Endometrial microvascular endothelial cells (primary cell): ENCODE data around the gene ADGRG2. TPM values are rescaled to one million over a fixed set of nuclear protein-coding genes. Genes with fewer than 3 reads are reported as not detected.

Experiments
- in situ Hi-C: cut with HindIII; loops from 2 replicates; pipeline ENCODE4 v1.10.0; 2017; ENCODE audit warnings: low sequenced_read_pairs, low pct_unique_long_range_greater_than_20kb; ENCODE audit errors: inconsistent ontology term
- total RNA-seq: library from RNA; depleted of rRNA; stranded (reverse); fragments of >200 nt; gene quantifications from one replicate; pipeline ENCODE4 v1.2.3, GENCODE V29; 2015; ENCODE audit errors: inconsistent ontology term

ADGRG2 gene, protein sequence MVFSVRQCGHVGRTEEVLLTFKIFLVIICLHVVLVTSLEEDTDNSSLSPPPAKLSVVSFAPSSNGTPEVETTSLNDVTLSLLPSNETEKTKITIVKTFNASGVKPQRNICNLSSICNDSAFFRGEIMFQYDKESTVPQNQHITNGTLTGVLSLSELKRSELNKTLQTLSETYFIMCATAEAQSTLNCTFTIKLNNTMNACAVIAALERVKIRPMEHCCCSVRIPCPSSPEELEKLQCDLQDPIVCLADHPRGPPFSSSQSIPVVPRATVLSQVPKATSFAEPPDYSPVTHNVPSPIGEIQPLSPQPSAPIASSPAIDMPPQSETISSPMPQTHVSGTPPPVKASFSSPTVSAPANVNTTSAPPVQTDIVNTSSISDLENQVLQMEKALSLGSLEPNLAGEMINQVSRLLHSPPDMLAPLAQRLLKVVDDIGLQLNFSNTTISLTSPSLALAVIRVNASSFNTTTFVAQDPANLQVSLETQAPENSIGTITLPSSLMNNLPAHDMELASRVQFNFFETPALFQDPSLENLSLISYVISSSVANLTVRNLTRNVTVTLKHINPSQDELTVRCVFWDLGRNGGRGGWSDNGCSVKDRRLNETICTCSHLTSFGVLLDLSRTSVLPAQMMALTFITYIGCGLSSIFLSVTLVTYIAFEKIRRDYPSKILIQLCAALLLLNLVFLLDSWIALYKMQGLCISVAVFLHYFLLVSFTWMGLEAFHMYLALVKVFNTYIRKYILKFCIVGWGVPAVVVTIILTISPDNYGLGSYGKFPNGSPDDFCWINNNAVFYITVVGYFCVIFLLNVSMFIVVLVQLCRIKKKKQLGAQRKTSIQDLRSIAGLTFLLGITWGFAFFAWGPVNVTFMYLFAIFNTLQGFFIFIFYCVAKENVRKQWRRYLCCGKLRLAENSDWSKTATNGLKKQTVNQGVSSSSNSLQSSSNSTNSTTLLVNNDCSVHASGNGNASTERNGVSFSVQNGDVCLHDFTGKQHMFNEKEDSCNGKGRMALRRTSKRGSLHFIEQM
- not detected for total RNA-seq

DNA sequence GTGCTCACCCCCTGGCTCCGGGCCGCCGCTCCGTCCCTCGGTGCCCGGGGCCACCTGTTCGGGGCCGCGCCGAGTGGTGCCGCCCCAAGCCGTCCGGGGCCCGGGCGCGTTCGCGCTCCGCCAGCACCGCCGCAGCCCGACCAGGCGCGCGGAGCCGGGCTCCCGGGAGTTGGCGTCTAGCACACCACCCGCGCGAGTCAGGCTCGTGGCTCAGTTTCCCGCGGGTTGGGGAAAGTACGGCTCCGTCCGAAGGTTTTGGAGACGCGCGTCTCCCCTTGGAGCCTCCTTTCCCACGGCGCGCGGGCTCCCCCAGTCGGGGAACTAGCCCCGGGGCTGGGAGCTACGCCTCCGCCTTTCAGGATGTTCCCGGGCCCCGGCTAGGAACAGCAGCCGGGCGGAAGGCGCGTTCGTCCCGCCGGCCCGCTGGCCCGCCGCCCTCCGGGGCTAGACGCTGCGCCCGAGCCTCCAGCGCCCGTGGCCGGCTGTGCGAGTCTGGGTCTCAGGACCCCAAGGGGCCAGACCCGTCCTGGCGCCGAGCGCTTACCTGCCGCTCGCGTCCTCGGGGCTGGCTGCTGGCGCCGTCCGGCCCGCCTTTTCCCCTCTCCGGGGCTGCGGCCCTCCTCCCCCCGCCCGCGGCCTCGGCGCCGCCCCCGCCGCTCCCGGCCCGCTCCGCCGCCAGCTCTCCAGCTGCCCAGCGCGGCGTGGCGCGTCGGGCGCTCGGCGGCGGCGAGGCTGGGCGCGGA is at the start of gene ADGRG2:
TSS of gene ADGRG2 (minus strand) at position 571 of the 743 bp plus-strand sequence. CDS start 53,634 bp downstream, outside the sequence.
- in situ Hi-C loops = no loop called here

DNA sequence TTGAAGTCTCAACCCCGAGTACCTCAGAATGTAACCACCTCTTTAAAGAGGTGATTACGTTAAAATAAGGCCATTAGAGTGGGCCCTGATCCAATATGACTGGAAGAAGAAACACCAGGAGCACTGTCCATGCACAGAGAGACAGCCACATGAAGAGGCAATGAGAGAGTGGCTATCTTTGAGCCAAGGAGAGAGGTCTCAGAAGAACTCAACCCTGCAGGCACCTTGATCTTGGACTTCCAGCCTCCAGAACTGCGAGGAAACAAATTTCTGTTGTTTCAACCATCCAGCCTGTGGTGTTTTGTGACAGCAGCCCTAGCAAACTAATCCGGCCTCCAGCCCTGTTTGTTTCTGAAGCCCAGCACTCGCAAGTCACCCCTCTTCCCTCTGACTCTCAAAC is 46.3 kb upstream of the ADGRG2 start:
- in situ Hi-C loops = no loop called here

DNA sequence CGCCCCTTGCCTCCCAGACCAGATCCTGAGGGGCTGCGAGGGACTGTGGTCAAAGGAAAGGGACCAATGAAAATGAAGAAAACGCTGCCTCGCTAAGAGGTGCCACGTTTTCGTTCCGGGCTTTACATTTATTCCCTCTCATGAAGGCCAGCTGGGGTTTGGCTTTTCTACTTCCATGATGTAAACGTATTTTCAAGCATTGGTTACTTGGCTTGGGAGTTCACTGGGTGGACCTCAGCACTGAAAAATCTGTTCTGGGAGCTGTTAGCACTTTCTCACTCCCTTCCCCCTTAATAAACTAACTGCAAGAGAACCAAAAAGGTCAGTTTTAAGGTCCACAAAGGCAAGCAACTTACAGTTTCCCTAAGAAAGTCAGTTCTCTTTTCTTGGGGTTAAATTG is 40.6 kb upstream of the ADGRG2 start:
- in situ Hi-C loops = no loop called here

DNA sequence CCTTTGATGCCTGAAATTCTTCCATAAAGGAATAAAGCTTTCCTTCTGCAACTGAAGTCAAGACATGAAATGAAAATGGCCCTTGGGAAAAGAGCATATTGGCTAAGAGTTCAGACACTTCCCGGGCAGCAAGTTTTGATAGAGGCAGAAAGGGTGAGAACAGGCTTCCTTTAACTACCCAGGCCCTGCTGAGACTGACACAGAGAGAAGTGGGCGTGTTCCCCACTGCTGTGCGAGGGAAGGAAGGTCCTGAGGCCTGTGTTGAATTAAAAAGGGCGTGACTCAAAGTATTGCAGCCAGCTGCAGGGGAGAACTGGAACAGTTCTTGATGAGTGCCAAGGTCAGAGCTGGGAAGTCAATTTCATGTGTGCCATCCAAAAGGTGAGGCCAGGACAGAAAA is 33.9 kb upstream of the ADGRG2 start:
- in situ Hi-C loops = no loop called here

DNA sequence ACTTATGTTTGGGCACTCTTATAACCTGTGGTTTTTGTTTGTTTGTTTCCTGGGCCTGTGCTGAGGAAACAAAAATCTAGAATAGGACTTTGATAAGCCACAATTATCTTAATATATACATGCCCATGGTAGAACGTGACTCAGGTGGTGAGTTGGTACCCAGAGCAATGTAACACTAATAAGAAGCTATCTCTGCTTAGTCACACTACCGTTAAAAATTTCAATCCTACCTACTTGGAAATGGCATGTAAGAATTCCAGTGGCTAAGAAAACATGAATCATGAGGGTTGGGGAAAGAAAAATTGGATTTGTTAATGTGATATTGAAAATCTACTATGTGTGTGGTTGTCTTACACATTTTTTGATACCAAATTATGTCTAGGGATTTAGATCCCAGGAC is 30.5 kb upstream of the ADGRG2 start:
- in situ Hi-C loops = no loop called here

DNA sequence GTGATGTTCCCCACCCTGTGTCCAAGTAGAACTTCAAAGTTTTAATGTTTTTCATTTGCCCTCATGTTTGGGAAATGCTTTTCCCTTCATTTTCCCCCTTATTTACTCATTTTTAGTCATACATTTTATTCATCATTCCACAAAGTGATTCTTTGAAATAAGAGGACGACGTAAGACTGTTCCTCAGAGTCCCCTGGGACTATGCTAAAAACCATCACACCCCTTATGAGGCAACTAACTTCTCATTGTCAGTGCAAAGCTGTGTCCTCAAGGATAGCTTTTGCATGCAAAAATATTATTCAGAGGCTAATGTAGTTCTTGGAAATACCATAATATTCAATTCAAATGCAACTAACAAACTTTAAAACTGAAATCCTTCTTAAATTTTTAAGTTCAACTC is 14.8 kb upstream of the ADGRG2 start:
- in situ Hi-C loops = no loop called here

DNA sequence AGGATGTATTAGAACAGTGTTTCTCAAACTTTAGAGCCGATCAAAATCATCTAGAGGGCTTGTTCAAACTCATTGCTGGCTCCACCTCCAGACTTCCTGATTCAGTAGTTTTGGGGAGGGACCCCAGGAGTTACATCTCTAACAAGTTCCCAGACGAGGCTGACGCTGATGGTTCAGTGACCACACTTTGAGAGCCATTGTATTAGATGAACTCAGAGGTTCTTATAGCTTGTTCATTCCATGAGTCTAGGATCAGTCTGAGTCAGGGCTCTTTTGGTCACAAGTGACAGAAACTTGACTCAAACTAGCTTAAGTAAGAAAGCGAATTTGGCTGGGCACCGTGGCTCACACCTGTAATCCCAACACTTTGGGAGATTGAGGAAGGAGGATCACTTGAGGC is 11.5 kb upstream of the ADGRG2 start:
- in situ Hi-C loops = no loop called here

DNA sequence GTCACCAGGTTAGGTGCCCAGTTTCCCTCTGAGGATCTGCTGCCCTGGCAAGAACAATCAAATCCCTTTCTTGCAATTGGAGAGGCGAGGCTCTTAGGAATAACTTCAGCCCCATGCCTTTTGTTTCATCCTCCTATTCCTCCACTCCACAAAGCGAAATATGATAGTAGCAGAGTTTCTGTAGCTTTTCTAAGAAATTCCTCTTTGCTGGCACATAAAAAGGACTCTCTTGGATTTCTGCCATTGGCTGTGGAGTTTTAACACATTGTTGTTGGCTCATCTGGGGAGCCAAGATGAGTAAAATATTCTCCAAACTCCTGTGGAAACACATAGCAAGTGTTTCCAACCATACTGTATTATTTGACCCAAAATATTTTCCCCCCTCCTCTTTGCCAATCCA is 11.0 kb upstream of the ADGRG2 start:
- in situ Hi-C loops = no loop called here

DNA sequence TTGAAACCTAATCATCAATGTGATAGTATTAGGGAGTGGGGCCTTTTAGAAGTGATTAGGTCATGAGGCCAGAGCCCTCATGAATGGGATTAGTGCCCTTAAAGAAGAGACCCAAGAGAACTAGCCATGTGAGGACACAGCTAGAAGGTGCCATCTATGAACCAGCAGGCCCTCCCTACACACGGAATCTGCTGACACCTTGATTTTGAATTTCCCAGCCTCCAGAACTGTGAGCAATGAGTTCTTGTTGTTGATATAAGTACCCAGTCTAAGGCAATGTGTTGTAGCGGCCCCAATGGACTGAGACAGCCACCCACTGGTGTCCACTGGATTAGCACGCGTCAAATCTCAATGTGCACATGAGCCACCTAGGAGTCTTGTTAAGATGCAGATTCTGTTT is 8.4 kb upstream of the ADGRG2 start:
- in situ Hi-C loops = no loop called here

DNA sequence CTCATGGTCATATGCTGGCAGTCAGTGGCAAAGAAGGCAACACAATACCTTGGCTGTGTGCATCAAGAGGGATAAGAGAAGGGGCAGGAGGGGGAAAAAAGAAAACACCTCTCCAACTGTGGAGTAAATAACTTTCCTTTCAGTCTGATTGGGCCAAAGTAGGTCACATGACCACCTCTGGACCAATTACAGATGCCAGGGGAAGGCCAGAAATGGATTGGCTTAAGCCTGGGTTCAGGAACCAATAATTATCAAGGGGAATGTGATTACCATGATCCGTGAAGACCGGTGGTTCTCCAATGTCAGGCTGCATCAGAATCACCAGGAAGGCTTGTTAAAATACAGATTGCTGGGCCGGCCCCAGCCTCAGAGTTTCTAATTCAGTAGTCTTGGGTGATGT is 7.4 kb upstream of the ADGRG2 start:
- in situ Hi-C loops = no loop called here

DNA sequence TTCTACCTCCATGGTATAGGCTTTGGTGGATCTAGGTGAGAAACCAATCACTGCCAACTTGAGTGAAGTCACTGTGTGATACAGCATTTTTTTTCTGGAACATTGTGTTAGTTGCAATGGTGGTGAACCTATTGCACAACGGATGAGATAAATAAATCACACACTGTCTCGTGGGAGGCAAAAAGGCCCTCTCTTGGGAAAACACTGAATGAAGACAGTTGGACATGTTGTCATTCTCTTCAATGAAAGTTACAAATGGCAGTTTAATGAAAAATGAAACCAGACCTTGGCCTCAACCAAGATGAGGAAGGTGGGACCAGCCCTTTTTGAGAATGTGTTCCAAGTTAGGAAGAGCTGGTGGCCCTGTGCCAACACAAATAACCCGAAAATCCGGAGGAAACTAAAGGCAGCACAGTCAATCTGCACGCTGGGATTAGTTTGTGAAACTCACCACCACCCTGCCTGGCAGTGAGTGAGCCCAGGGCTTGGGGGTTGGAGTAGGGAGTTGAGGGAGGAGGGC is 5.4 kb upstream of the ADGRG2 start:
- in situ Hi-C loops = no loop called here

DNA sequence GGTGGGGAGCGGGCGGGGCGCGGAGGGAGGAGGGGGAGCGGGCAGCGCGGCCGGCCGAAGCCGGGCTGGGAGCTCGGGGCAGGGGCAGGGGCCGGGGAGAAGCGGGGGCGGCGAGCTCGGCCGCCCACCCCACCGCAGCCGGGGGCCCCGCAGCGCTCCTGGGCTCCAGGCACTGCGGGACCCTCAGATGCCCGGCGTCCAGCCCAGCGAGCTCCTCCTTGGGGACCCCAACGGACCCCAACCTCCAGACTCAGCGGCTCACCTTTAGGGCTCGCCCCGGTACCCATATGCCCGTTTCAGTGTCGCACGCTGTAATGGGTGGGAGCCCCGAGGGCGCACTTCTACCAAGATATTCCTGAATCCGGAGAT is 357 bp upstream of the ADGRG2 start:
- in situ Hi-C loops = no loop called here

DNA sequence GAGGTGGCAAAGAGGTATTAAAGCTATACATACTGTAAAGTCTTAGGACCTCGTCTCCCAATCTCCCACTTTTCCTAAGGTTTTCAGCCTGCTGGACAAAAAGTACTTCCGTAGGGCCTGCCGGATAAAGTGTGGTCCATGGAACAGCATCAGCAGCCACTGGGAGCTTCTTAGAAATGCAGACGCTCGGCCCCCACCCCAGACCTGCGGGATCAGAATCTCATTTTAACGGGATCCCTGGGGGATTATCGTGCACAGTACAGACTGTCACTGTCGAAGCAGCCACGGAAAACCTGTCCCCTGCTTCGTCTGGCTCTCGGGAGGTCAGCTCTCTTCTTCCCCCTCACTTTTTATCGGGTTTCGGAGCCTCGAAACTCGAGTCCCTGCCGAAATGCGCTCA is 802 bp downstream of the ADGRG2 start:
- in situ Hi-C loops = no loop called here

DNA sequence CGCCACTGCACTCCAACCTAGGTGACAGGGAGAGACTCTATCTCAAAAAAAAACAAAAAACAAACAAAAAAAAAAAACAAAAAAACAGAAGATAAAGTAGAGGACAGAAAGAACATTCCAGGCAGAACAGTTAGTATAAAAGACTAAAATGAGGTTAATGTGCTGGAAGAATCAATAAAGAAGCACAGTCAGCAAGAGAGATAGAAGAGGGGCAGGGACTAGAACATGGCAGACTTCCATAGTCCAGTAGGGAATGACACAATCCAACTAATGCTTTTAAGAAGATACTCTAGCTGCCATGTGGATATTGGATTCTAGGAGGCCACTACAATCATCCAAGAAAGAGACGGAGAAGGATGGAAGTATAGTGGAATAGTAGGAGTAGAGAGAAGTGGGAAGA is 11.6 kb downstream of the ADGRG2 start:
- in situ Hi-C loops = no loop called here

DNA sequence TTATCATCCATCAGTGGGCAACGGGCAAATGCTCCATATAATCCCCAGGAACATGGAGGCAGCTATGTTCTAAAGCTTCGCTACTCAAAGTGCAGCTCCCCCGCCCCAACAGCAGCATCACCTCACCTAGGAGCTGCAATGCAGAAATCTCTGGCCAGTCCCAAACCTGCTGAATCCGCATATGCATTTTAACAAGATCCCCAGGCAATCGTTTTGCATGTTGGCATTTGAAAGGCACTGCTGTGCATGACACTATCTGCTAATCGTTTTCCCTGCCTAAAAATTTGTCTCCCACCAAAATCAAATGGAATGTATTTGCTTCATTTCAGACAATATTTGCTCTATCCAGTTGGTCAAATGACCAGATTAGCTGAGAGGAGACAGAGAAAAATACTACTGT is 15.2 kb downstream of the ADGRG2 start:
- in situ Hi-C loops = no loop called here

DNA sequence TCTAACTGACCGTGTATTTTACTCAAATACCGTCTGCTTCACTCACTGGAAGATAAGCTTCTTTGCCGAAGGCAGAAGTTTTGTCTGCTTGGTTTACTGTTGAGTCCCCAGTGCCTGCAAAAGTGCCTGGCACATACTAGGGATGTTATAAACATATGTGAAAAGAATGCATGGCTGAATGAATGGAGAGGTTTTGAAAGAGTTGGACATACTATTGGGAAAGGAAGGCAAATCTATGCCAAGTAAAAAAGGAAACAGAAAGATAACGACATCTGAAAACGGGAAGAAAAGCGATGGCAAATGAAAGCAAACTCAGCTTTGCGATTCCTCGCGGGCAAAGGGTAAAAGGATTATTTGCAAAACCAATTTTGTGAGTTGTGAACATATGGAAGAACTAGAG is 21.7 kb downstream of the ADGRG2 start:
- in situ Hi-C loops = no loop called here

DNA sequence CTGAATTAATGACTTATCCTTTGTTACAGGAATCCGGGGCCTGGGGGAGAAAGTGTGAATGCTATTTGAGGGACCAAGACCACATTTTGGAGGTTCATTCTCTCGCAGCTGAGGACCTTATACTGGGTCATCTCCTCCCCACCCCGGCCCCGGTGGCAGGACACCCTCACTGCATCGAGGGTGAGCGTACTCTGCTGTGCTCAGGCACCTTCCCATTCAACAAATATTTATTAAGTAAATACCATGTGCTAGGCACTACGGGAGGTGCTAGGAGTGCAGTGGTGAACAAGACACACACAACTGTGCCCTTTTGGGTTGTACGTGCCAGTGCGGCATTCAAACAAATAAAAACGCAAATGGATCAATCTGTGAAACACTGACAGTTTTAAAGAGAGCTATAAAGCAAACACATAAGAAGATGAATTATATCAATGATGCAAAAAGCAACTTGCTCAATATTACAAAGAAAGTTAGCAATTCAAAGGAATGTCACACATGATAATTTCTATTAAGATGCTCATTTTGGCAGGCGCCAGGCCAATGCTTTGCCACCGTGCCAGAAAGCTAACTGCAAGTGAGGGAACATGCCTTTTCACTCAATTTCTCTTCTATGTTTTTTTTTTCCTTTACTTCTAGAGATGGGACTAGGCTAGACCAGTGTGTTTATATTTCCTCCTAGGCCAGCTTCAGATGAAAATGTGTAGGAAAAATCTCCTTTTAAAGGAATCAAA is 24.6 kb downstream of the ADGRG2 start:
- in situ Hi-C loops = no loop called here

DNA sequence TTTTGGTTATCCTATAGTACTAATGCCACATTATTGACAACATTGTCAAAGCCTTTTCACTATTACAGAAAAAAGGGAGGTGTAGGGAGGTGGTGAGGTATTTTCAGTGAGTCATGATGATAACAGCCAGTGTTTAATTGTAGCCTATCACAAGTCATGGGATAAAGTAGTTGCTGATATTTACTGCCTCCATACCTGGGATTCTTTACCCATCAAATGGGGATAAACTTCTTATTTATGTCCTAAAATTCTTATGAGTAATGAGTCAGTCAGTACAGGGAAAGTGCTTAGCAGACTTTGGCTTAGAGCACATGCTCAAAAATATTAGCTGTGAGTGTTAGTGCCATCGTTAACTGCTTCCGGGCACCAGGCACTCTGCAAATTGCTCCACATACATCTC is 25.7 kb downstream of the ADGRG2 start:
- in situ Hi-C loops = no loop called here
